ENCODE measurements around the gene UBR2. TPM values are rescaled to one million over a fixed set of nuclear protein-coding genes. Genes with fewer than 3 reads are reported as not detected.
"Not testable (repeated sequence)": the region's sequence is repeated elsewhere in the genome, so short reads cannot be mapped to it uniquely, and the experiment has no call there.

UBR2 gene
- total RNA-seq, 1 donor from 2014 or later = 26.7 TPM

- DNase-seq (ENCODE audit: low spot score) = no peak
Measured at GRCh38 chr6:42692137-42692911, 128.5 kb downstream of the UBR2 start.

GRCh38 chr6:42693725-42694323 is 130.0 kb downstream of the UBR2 start:
- DNase-seq (ENCODE audit: low spot score) = no peak

GRCh38 chr6:42694586-42694985 is 130.8 kb downstream of the UBR2 start:
- DNase-seq (ENCODE audit: low spot score) = no peak

GRCh38 chr6:42696526-42697267 is 132.9 kb downstream of the UBR2 start:
- peak; percentile 3 for DNase-seq (ENCODE audit: low spot score)

- DNase-seq (ENCODE audit: low spot score) = peak; percentile 59
Measured at GRCh38 chr6:42697268-42697655, 133.4 kb downstream of the UBR2 start.

GRCh38 chr6:42698217-42698616 is 134.4 kb downstream of the UBR2 start:
- peak; percentile 60 for DNase-seq (ENCODE audit: low spot score)

GRCh38 chr6:42702200-42702599 is 138.4 kb downstream of the UBR2 start:
- DNase-seq (ENCODE audit: low spot score) = no peak

- not testable (repeated sequence) for DNase-seq (ENCODE audit: low spot score)
Measured at GRCh38 chr6:42702786-42703185, 139.0 kb downstream of the UBR2 start.

- peak; percentile 88 for DNase-seq (ENCODE audit: low spot score)
Measured at GRCh38 chr6:42704251-42704936, 140.6 kb downstream of the UBR2 start.

GRCh38 chr6:42704937-42705374 is 141.1 kb downstream of the UBR2 start:
- DNase-seq (ENCODE audit: low spot score) = peak; percentile 51

GRCh38 chr6:42707595-42707994 is 143.8 kb downstream of the UBR2 start:
- peak; percentile 53 for DNase-seq (ENCODE audit: low spot score)

- no peak for DNase-seq (ENCODE audit: low spot score)
Measured at GRCh38 chr6:42708096-42708495, 144.3 kb downstream of the UBR2 start.

GRCh38 chr6:42709871-42710270 is 146.0 kb downstream of the UBR2 start:
- no peak for DNase-seq (ENCODE audit: low spot score)

- DNase-seq (ENCODE audit: low spot score) = no peak
Measured at GRCh38 chr6:42710316-42710715, 146.5 kb downstream of the UBR2 start.

- DNase-seq (ENCODE audit: low spot score) = no peak
Measured at GRCh38 chr6:42711930-42712329, 148.1 kb downstream of the UBR2 start.

- DNase-seq (ENCODE audit: low spot score) = no peak
Measured at GRCh38 chr6:42714098-42714761, 150.4 kb downstream of the UBR2 start.

GRCh38 chr6:42715871-42716270 is 152.0 kb downstream of the UBR2 start:
- DNase-seq (ENCODE audit: low spot score) = no peak

- no peak for DNase-seq (ENCODE audit: low spot score)
Measured at GRCh38 chr6:42720739-42721138, 156.9 kb downstream of the UBR2 start.

GRCh38 chr6:42722497-42722896 is 158.7 kb downstream of the UBR2 start, which contains the start of gene PRPH2:
Gene PRPH2, minus strand, starts transcription at chr6:42722597. Its CDS starts 263 bp downstream, at chr6:42722334.
- DNase-seq (ENCODE audit: low spot score) = no peak

- no peak for DNase-seq (ENCODE audit: low spot score)
Measured at GRCh38 chr6:42724825-42725224, 161.0 kb downstream of the UBR2 start.

GRCh38 chr6:42726026-42726425 is 162.2 kb downstream of the UBR2 start:
- no peak for DNase-seq (ENCODE audit: low spot score)

All from mesenteric fat pad (tissue), 1 donor.